Stimulated activated CD4-positive, alpha-beta T cell treated with anti-CD3 and anti-CD28 coated beads, Interleukin-4, amount 100 ng/mL, for 48 hours (primary cell): ENCODE measurements around the gene CYP4A11.
"Not testable (repeated sequence)": the region's sequence is repeated elsewhere in the genome, so short reads cannot be mapped to it uniquely, and the experiment has no call there.

Source experiments
- DNase-seq, 2 donors: peaks; one replicate each; pipeline ENCODE4 v3.0.0-alpha.2; 2020; ENCODE audit warnings: low read depth in 2 of 2

The CYP4A11 gene, protein sequence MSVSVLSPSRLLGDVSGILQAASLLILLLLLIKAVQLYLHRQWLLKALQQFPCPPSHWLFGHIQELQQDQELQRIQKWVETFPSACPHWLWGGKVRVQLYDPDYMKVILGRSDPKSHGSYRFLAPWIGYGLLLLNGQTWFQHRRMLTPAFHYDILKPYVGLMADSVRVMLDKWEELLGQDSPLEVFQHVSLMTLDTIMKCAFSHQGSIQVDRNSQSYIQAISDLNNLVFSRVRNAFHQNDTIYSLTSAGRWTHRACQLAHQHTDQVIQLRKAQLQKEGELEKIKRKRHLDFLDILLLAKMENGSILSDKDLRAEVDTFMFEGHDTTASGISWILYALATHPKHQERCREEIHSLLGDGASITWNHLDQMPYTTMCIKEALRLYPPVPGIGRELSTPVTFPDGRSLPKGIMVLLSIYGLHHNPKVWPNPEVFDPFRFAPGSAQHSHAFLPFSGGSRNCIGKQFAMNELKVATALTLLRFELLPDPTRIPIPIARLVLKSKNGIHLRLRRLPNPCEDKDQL

GRCh38 chr1:46941135-46941694 is at the start of gene CYP4A11:
CYP4A11 (minus strand) TSS chr1:46941476; CDS start chr1:46941433, 43 bp downstream.
- no peak for DNase-seq

- DNase-seq: not testable (repeated sequence)
These were observed 49.3 kb upstream of the CYP4A11 start for GRCh38 chr1:46990541-46990940.

- no peak for DNase-seq
These were observed 42.7 kb upstream of the CYP4A11 start for GRCh38 chr1:46983830-46984586.

- DNase-seq: no peak
These were observed 42.0 kb upstream of the CYP4A11 start for GRCh38 chr1:46983166-46983829.

DNA sequence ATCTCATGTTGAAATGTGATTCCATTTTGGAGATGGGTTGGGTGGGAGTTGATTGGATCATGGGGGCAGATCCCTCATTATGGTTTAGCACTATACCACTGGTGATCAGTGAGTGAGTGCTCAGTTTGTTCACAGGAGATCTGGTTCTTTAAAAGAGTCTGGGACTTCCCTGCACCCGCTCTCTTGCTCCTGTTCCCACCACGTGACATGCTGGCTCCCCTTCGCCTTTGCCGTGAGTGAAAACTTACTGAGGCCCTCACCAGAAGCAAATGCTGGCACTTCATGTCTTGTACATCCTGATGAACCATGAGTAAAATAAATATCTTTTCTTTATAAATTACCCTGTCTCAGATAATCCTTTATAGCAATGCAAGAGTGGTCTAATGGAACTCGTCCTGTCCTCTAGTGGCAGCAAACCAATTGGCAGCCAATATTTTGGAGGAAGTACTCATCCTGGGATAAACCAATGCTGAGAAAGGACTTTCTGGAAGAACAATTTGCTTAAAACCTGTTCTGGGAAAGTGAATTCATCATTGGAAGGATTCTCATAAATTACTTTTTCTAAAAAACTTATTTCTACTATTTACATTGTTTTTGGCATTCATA is 27.8 kb upstream of the CYP4A11 start:
- DNase-seq: no peak

DNA sequence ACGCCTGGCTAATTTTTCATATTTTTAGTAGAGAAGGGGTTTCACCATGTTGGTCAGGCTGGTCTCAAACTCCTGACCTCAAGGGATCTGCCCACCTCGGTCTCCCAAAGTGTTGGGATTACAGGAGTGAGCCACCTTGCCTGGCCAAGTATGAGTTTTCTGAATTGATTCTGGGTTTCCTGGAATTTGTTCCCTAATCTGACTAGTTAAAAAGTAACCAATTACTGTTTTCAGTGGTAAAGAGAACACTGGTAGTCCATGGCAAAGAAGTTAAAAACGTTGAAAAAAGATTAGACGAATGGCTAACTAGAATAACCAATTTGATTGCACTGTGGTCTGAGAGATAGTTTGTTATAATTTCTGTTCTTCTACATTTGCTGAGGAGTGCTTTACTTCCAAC is 21.0 kb upstream of the CYP4A11 start:
- DNase-seq: not testable (repeated sequence)

DNA sequence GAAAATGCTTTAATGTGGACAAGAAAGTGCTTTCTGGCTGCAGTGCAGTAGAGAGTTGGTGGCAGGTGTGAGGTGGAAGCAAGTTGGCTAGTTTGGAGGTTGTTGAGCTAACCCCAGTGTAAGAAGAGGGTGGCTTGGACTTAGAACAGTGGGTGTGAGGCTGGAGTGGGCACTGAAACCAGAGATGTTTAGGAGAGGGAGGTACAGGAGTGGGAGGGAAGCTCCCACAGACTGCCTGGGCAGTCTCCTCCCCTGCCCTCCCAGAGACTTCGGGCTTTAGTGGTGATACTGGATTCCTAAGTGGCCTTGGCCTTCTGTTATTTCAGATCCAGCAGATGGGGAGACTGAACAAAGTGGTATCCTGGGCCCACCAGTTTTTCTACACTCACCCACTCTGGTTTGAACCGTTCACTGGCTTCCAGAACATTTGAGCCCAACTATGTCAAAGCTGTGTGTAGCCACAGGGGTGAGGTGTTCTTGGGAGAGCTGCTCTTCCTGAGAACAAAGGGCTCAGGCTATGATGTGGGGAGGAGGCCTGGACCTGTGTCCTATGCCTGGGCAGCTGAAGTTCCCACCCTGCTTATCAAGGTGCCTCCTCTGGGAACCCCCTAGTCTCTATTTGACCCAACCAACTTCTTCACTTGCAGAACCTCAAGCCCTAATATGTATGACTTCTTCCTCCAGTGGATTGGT is 19.9 kb upstream of the CYP4A11 start:
- DNase-seq: no peak

GRCh38 chr1:46960250-46960649 is 19.0 kb upstream of the CYP4A11 start:
- no peak for DNase-seq

DNA sequence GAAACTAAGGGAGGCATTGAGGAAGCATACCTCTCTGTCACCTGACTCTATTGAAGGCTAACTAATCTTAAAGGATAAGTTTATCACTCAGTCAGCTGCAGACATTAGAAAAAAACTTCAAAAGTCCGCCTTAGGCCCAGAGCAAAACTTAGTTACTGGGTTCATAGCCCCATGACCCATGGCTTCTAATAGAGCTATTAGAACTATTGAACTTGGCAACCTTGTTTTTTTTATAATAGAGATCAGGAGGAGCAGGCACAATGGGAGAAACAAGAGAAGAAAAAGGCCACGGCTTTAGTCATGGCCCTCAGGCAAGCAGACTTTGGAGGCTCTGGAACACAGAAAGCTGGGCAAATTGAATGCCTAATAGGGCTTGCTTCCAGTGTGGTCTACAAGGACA is 13.8 kb upstream of the CYP4A11 start:
- not testable (repeated sequence) for DNase-seq

- not testable (repeated sequence) for DNase-seq
These were observed 12.6 kb upstream of the CYP4A11 start for GRCh38 chr1:46953847-46954246.

DNA sequence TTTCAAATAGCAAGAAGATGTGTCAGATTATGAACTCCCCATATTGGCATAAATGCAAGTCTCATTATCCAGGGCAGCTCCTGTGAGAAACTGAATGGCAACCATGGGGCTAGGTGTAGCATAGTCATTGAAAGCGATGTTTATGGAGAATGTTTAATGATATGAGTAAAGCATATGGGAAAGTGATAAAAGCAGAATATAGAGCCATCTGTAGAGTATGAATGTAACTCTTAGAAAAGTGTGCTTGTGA is 8.1 kb upstream of the CYP4A11 start:
- DNase-seq: not testable (repeated sequence)

GRCh38 chr1:46948629-46949416 is 7.5 kb upstream of the CYP4A11 start:
- no peak for DNase-seq

DNA sequence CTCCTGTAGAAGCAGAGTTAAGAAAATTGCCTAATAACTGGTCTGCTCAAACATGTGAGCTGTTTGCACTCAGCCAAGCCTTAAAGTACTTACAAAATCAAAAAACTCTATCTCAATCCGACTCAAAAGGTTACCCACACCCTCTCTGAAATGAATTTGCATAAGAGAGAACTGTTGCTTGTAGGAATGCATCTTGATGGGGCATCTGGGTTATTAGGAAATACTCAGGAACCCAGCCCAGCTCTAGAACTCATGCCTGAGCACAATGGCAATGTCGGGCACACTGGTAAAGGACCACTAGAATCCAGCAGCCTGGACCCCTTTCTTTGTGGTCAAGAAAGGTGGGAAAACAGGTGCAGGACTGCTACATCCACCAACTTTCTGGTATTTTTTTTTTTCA is 6.4 kb upstream of the CYP4A11 start:
- not testable (repeated sequence) for DNase-seq

- no peak for DNase-seq
These were observed 810 bp upstream of the CYP4A11 start for GRCh38 chr1:46942086-46942485.

- DNase-seq: no peak
These were observed 969 bp downstream of the CYP4A11 start for GRCh38 chr1:46940307-46940706.

DNA sequence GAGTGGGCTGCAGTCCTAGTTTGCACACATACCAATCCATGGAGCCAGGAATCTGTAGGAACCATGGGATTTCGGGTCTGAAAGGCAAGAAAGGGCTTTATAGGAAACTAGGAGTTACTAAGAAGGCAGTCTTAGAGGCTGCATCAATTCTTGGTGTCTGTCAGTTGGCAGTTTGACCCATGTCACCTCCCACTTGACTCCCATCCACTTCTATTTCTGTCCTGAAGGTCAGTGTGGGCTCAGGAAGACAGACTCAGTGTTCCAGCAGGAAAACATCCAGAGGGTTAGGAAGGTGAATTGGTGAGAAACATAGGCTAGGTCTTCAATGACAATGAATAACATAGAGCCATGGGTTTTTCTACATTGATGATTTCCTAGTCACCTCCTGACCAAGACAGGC is 4.0 kb downstream of the CYP4A11 start:
- no peak for DNase-seq

DNA sequence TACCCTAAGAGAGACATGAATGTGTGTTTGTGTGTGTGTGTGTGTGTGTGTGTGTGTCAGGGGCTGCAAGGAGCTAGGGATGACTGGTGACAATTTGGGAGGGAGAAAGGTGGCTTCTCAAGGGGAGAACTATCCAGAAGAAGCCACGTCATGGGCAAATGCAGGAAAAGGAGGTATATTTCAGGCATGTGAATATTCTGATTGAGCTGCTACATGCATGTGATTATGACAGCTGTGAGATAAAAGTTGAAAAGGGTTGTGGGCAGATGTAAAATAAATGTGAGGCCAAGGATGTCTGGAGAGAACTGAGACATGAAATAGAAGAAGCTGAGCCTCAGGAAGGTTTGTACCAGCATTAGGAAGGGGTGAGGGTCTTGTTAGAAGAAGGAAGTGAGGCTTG is 4.5 kb downstream of the CYP4A11 start:
- no peak for DNase-seq

- not testable (repeated sequence) for DNase-seq
These were observed 6.4 kb downstream of the CYP4A11 start for GRCh38 chr1:46934852-46935251.

DNA sequence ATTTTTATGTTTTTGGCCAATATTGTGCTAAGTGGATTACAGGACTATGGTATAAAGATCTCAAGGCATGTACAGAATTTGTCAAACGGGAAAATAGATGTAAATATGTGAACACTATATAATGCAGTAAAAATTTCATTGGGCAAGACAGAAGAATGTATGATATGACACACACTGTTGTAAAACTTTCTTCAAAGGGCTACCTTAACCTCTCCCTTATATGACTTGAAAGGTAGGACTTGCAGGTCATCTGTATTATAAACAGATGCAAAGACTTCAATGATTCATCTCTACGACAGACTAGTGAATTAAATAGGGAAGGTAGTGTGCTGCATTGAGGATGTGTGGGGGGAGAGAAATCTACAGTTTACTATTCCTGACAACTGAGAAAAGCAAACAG is 9.3 kb downstream of the CYP4A11 start:
- not testable (repeated sequence) for DNase-seq

DNA sequence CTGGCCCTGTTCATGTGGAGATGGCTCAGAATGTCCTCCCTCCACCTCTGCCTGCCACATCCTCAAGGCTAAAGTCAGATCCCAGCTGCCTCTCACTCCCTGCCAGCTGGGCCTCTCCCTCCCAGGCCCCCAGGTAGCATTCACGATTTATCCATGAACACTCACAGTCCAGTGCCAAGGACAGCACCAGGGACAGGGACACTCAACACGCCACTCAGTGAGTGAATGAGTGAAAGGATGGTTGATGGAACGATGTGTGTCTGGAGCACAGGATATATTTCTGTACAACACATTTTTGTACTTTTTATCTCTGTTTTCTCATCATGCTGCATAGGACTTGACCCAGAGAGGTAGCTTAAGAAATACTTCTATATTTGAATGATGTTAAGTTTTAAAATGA is 10.1 kb downstream of the CYP4A11 start:
- no peak for DNase-seq
